ENCODE measurements around the gene PTHLH.

Gene PTHLH

GRCh38 chr12:27934276-27934675 is 38.3 kb downstream of the PTHLH start:
- DNase-seq (ENCODE audit: low read depth) = no peak
- no peak overlapping the region for H3K4me3 ChIP-seq (ENCODE audit: low read depth, low read length)
- TF ChIP-seq CTCF (IDR thresholded peaks at IDR 0.05; ENCODE audit: insufficient read depth, low read depth, low read length, missing control alignments) = no peak

GRCh38 chr12:27931390-27931789 is 41.1 kb downstream of the PTHLH start:
- TF ChIP-seq CTCF (IDR thresholded peaks at IDR 0.05; ENCODE audit: insufficient read depth, low read depth, low read length, missing control alignments) = no peak
- no peak overlapping the region for H3K4me3 ChIP-seq (ENCODE audit: low read depth, low read length)
- peak; percentile 38 for DNase-seq (ENCODE audit: low read depth)

GRCh38 chr12:27927347-27927746 is 45.2 kb downstream of the PTHLH start:
- DNase-seq (ENCODE audit: low read depth) = no peak
- TF ChIP-seq CTCF (IDR thresholded peaks at IDR 0.05; ENCODE audit: insufficient read depth, low read depth, low read length, missing control alignments) = no peak
- H3K4me3 ChIP-seq (ENCODE audit: low read depth, low read length) = no peak overlapping the region

GRCh38 chr12:27924350-27925135 is 48.0 kb downstream of the PTHLH start:
- no peak for DNase-seq (ENCODE audit: low read depth)
- H3K4me3 ChIP-seq (ENCODE audit: low read depth, low read length) = no peak overlapping the region
- no peak for TF ChIP-seq CTCF (IDR thresholded peaks at IDR 0.05; ENCODE audit: insufficient read depth, low read depth, low read length, missing control alignments)

- TF ChIP-seq CTCF (IDR thresholded peaks at IDR 0.05; ENCODE audit: insufficient read depth, low read depth, low read length, missing control alignments) = no peak
- no peak overlapping the region for H3K4me3 ChIP-seq (ENCODE audit: low read depth, low read length)
- no peak for DNase-seq (ENCODE audit: low read depth)
Observed at GRCh38 chr12:27922531-27923139, 49.9 kb downstream of the PTHLH start.

- no peak for TF ChIP-seq CTCF (IDR thresholded peaks at IDR 0.05; ENCODE audit: insufficient read depth, low read depth, low read length, missing control alignments)
- no peak for DNase-seq (ENCODE audit: low read depth)
- no peak overlapping the region for H3K4me3 ChIP-seq (ENCODE audit: low read depth, low read length)
Observed at GRCh38 chr12:27919671-27920235, 52.8 kb downstream of the PTHLH start.

Data from GM12865 (cell line).